Smooth muscle cell (in vitro differentiated cells): ENCODE measurements around the gene LAMB4. TPM values are rescaled to one million over a fixed set of nuclear protein-coding genes. Genes with fewer than 3 reads are reported as not detected.
A peak's percentile ranks its signal among the peaks of the same experiment; 100 is the strongest.

Source experiments
- DNase-seq: peaks from one replicate; lab custom pipeline; 2025; ENCODE audit not compliant: unreplicated experiment; lab: John Stamatoyannopoulos, UW
- H2AFZ ChIP-seq: fragments of 200-600 bp; sonication (generic); 2 replicates; pipeline ENCODE4 v1.6.0; 2016; ENCODE audit warnings: antibody characterized with exemption, low read depth, mild to moderate bottlenecking
- H3F3A ChIP-seq: fragments of 200-600 bp; sonication (generic); 2 replicates; pipeline ENCODE4 v1.6.0; 2017; ENCODE audit warnings: antibody characterized with exemption, low read depth
- H3K27ac ChIP-seq: fragments of 200-600 bp; sonication (generic); 2 replicates; pipeline ENCODE4 v1.5.1; 2016; ENCODE audit warnings: low read depth, mild to moderate bottlenecking
- H3K27me3 ChIP-seq: fragments of 200-600 bp; sonication (generic); 2 replicates; pipeline ENCODE4 v1.6.1; 2016; ENCODE audit warnings: low read depth, mild to moderate bottlenecking
- H3K36me3 ChIP-seq: fragments of 200-600 bp; sonication (generic); 2 replicates; pipeline ENCODE4 v1.5.1; 2016; ENCODE audit warnings: low read depth
- H3K4me1 ChIP-seq: fragments of 200-600 bp; sonication (generic); 2 replicates; pipeline ENCODE4 v1.5.1; 2016; ENCODE audit warnings: low read depth
- H3K4me2 ChIP-seq: fragments of 200-600 bp; sonication (generic); 2 replicates; pipeline ENCODE4 v1.6.0; 2016; ENCODE audit warnings: mild to moderate bottlenecking
- H3K4me3 ChIP-seq: fragments of 200-600 bp; sonication (generic); 2 replicates; pipeline ENCODE4 v1.5.1; 2016; ENCODE audit warnings: mild to moderate bottlenecking
- H3K79me2 ChIP-seq: fragments of 200-600 bp; sonication (generic); 2 replicates; pipeline ENCODE4 v1.6.0; 2016; ENCODE audit warnings: low read depth, mild to moderate bottlenecking
- H3K9ac ChIP-seq: fragments of 200-600 bp; sonication (generic); 2 replicates; pipeline ENCODE4 v1.6.0; 2016; ENCODE audit warnings: low read depth
- H3K9me3 ChIP-seq: fragments of 200-600 bp; sonication (generic); replicated peaks from 2 replicates; pipeline ENCODE4 v1.5.1; 2016; ENCODE audit warnings: low read depth
- H4K20me1 ChIP-seq: fragments of 200-600 bp; sonication (generic); 2 replicates; pipeline ENCODE4 v1.6.0; 2016; ENCODE audit warnings: low read depth
- CTCF ChIP-seq: fragments of 200-600 bp; sonication (generic); IDR thresholded peaks from 2 replicates; pipeline ENCODE4 v1.5.1; 2017; ENCODE audit warnings: borderline replicate concordance, mild to moderate bottlenecking, antibody characterized with exemption; ENCODE audit not compliant: insufficient read depth, poor library complexity, severe bottlenecking
- WGBS: methylation state at CpG from one replicate; pipeline ENCODE4 v1.1.7; 2016; ENCODE audit warnings: low lambda C conversion rate; 5-methylcytosine and 5-hydroxymethylcytosine counted together
- polyA plus RNA-seq: library from polyadenylated mRNA; unstranded; fragments of >200 nt; fragmentation: Nextera tagmentation; extraction: Ambion mirVana; gene quantifications from 2 replicates; pipeline ENCODE4 v1.2.1, GENCODE V29; 2016
- total RNA-seq: library from RNA; depleted of rRNA; stranded (reverse); fragments of >200 nt; gene quantifications from 2 replicates; pipeline ENCODE4 v1.2.3, GENCODE V29; 2014

The LAMB4 gene
- total and polyA plus RNA-seq, 2 experiments from 2014 or later: 0.06 to 0.67 TPM

GRCh38 chr7:108007762-108008161, 122.4 kb downstream of the LAMB4 start:
- peaks cover 11% of the 10 kb centered on the region for H3K4me1 ChIP-seq
- no peak for TF ChIP-seq CTCF
- peaks cover 5% of the 10 kb centered on the region for H3F3A ChIP-seq
- WGBS: 32% methylated on average over 3 of the region's 3 CpGs
- H3K9ac ChIP-seq: no peak overlapping the region
- H3K9me3 ChIP-seq: no peaks in the 10 kb centered on the region
- H3K36me3 ChIP-seq: no peaks in the 10 kb centered on the region
- DNase-seq: no peak
- no peak overlapping the region for H3K4me3 ChIP-seq
- H3K4me2 ChIP-seq: peak overlapping the region; percentile 67
- no peaks in the 10 kb centered on the region for H4K20me1 ChIP-seq
- H2AFZ ChIP-seq: no peak overlapping the region
- H3K79me2 ChIP-seq: no peaks in the 10 kb centered on the region
- H3K27me3 ChIP-seq: no peaks in the 10 kb centered on the region
- H3K27ac ChIP-seq: peak overlapping the region; percentile 34

GRCh38 chr7:108007261-108007660, 122.9 kb downstream of the LAMB4 start:
- H3K36me3 ChIP-seq: no peaks in the 10 kb centered on the region
- WGBS: 35% methylated on average over 3 of the region's 3 CpGs
- H3K27ac ChIP-seq: peak overlapping the region; percentile 34
- no peaks in the 10 kb centered on the region for H3K79me2 ChIP-seq
- no peak overlapping the region for H3K9ac ChIP-seq
- no peaks in the 10 kb centered on the region for H3K9me3 ChIP-seq
- H4K20me1 ChIP-seq: no peaks in the 10 kb centered on the region
- DNase-seq: no peak
- peak overlapping the region; percentile 51 for H2AFZ ChIP-seq
- H3K27me3 ChIP-seq: no peaks in the 10 kb centered on the region
- H3K4me1 ChIP-seq: peaks cover 11% of the 10 kb centered on the region
- H3F3A ChIP-seq: peaks cover 5% of the 10 kb centered on the region
- no peak overlapping the region for H3K4me3 ChIP-seq
- peak overlapping the region; percentile 67 for H3K4me2 ChIP-seq
- TF ChIP-seq CTCF: no peak

- Histone ChIP-seq H3K9me3 (no peaks in the 10 kb centered on the region), H2AFZ (no peak overlapping the region), H3K27ac (peak overlapping the region; percentile 4), H3K27me3 (no peaks in the 10 kb centered on the region), H3K4me2 (peak overlapping the region; percentile 89), H3K4me1 (peaks cover 25% of the 10 kb centered on the region), H3K79me2 (peaks cover 15% of the 10 kb centered on the region), H4K20me1 (no peaks in the 10 kb centered on the region), H3K4me3 (peak overlapping the region; percentile 72), H3F3A (peaks cover 18% of the 10 kb centered on the region), H3K9ac (no peak overlapping the region), H3K36me3 (no peaks in the 10 kb centered on the region)
- 29% methylated on average over 13 of the region's 13 CpGs for WGBS
- TF ChIP-seq CTCF: no peak
- DNase-seq: no peak
Observed at GRCh38 chr7:108004220-108005142, 125.7 kb downstream of the LAMB4 start.
